ENCODE data around the gene TAP2. TPM values are rescaled to one million over a fixed set of nuclear protein-coding genes. Genes with fewer than 3 reads are reported as not detected.

Gene TAP2
- total RNA-seq, 2 experiments from 2014 or later: 216 to 226 TPM

- H3K9me3 Mint-ChIP-seq: peaks cover 1% of the 10 kb centered on the region
- H3K36me3 Mint-ChIP-seq: peaks cover 95% of the 10 kb centered on the region
- peak; percentile 67 for DNase-seq
- peak overlapping the region; percentile 99 for H3K27ac Mint-ChIP-seq
- H3K4me3 Mint-ChIP-seq: peak overlapping the region; percentile 94
- H3K4me1 Mint-ChIP-seq: peaks cover 74% of the 10 kb centered on the region
- peaks cover 3% of the 10 kb centered on the region for H3K27me3 Mint-ChIP-seq
These were observed 6.9 kb upstream of the TAP2 start for GRCh38 chr6:32845384-32845884.

- peaks cover 95% of the 10 kb centered on the region for H3K36me3 Mint-ChIP-seq
- H3K4me3 Mint-ChIP-seq: peak overlapping the region; percentile 94
- H3K27me3 Mint-ChIP-seq: peaks cover 3% of the 10 kb centered on the region
- DNase-seq: no peak
- peaks cover 74% of the 10 kb centered on the region for H3K4me1 Mint-ChIP-seq
- peak overlapping the region; percentile 99 for H3K27ac Mint-ChIP-seq
- H3K9me3 Mint-ChIP-seq: peaks cover 1% of the 10 kb centered on the region
These were observed 6.4 kb upstream of the TAP2 start for GRCh38 chr6:32844839-32845383.

- peak; percentile 96 for DNase-seq
- H3K4me3 Mint-ChIP-seq: peak within 1 kb of the TSS; percentile 94
- H3K27ac Mint-ChIP-seq: peak within 1 kb of the TSS; percentile 99
- peaks cover 96% of the 10 kb centered on the region for H3K36me3 Mint-ChIP-seq
- H3K4me1 Mint-ChIP-seq: peaks cover 76% of the 10 kb centered on the region
- peaks cover 3% of the 10 kb centered on the region for H3K27me3 Mint-ChIP-seq
- H3K9me3 Mint-ChIP-seq: peaks cover 1% of the 10 kb centered on the region
These were observed 5.7 kb upstream of the TAP2 start, which contains the start of gene PSMB8 for GRCh38 chr6:32843979-32844838. Gene PSMB8, minus strand, starts transcription at chr6:32844047. Its CDS starts 51 bp downstream, at chr6:32843996.

GRCh38 chr6:32843331-32843978 lies 4.9 kb upstream of the TAP2 start:
- Mint-ChIP-seq H3K27me3 (peaks cover 3% of the 10 kb centered on the region), H3K9me3 (peaks cover 1% of the 10 kb centered on the region), H3K4me1 (peaks cover 72% of the 10 kb centered on the region), H3K4me3 (peak overlapping the region; percentile 94), H3K27ac (peak overlapping the region; percentile 99), H3K36me3 (peaks cover 92% of the 10 kb centered on the region)
- no peak for DNase-seq

- Mint-ChIP-seq H3K27me3 (peaks cover 3% of the 10 kb centered on the region), H3K27ac (peak overlapping the region; percentile 99), H3K36me3 (peaks cover 85% of the 10 kb centered on the region), H3K9me3 (peaks cover 1% of the 10 kb centered on the region), H3K4me1 (peaks cover 66% of the 10 kb centered on the region), H3K4me3 (peak overlapping the region; percentile 94)
- DNase-seq: no peak
These were observed 4.2 kb upstream of the TAP2 start for GRCh38 chr6:32842690-32843089.

GRCh38 chr6:32842021-32842650 lies 3.6 kb upstream of the TAP2 start:
- H3K4me1 Mint-ChIP-seq: peaks cover 60% of the 10 kb centered on the region
- DNase-seq: no peak
- H3K36me3 Mint-ChIP-seq: peaks cover 85% of the 10 kb centered on the region
- H3K27ac Mint-ChIP-seq: peak overlapping the region; percentile 99
- H3K9me3 Mint-ChIP-seq: peaks cover 1% of the 10 kb centered on the region
- H3K4me3 Mint-ChIP-seq: peak overlapping the region; percentile 94
- H3K27me3 Mint-ChIP-seq: peaks cover 3% of the 10 kb centered on the region

GRCh38 chr6:32840604-32841246 lies 2.2 kb upstream of the TAP2 start:
- Mint-ChIP-seq H3K27ac (peak overlapping the region; percentile 99), H3K36me3 (peaks cover 87% of the 10 kb centered on the region), H3K27me3 (peaks cover 3% of the 10 kb centered on the region), H3K4me3 (peak overlapping the region; percentile 94), H3K4me1 (peaks cover 63% of the 10 kb centered on the region), H3K9me3 (peaks cover 1% of the 10 kb centered on the region)
- peak; percentile 61 for DNase-seq

GRCh38 chr6:32839356-32839755 lies 817 bp upstream of the TAP2 start:
- H3K9me3 Mint-ChIP-seq: peaks cover 1% of the 10 kb centered on the region
- H3K27me3 Mint-ChIP-seq: peaks cover 3% of the 10 kb centered on the region
- peak overlapping the region; percentile 83 for H3K4me3 Mint-ChIP-seq
- peaks cover 66% of the 10 kb centered on the region for H3K4me1 Mint-ChIP-seq
- H3K27ac Mint-ChIP-seq: peak overlapping the region; percentile 99
- peaks cover 88% of the 10 kb centered on the region for H3K36me3 Mint-ChIP-seq
- no peak for DNase-seq

GRCh38 chr6:32837651-32838113 lies 857 bp downstream of the TAP2 start:
- Mint-ChIP-seq H3K27ac (peak overlapping the region; percentile 99), H3K4me3 (peak overlapping the region; percentile 83), H3K27me3 (no peaks in the 10 kb centered on the region), H3K4me1 (peaks cover 77% of the 10 kb centered on the region), H3K36me3 (peaks cover 88% of the 10 kb centered on the region), H3K9me3 (peaks cover 1% of the 10 kb centered on the region)
- no peak for DNase-seq

- H3K4me3 Mint-ChIP-seq: peak overlapping the region; percentile 83
- peaks cover 85% of the 10 kb centered on the region for H3K36me3 Mint-ChIP-seq
- peak overlapping the region; percentile 99 for H3K27ac Mint-ChIP-seq
- H3K9me3 Mint-ChIP-seq: peaks cover 1% of the 10 kb centered on the region
- peaks cover 74% of the 10 kb centered on the region for H3K4me1 Mint-ChIP-seq
- DNase-seq: no peak
- H3K27me3 Mint-ChIP-seq: no peaks in the 10 kb centered on the region
These were observed 1.7 kb downstream of the TAP2 start for GRCh38 chr6:32836873-32837272.

GRCh38 chr6:32835167-32835893 lies 3.2 kb downstream of the TAP2 start:
- H3K36me3 Mint-ChIP-seq: peaks cover 82% of the 10 kb centered on the region
- peak overlapping the region; percentile 39 for H3K27ac Mint-ChIP-seq
- H3K9me3 Mint-ChIP-seq: no peaks in the 10 kb centered on the region
- H3K4me1 Mint-ChIP-seq: peaks cover 70% of the 10 kb centered on the region
- no peak for DNase-seq
- peak overlapping the region; percentile 83 for H3K4me3 Mint-ChIP-seq
- H3K27me3 Mint-ChIP-seq: no peaks in the 10 kb centered on the region

GRCh38 chr6:32833664-32834063 lies 4.9 kb downstream of the TAP2 start:
- no peaks in the 10 kb centered on the region for H3K27me3 Mint-ChIP-seq
- peak overlapping the region; percentile 47 for H3K27ac Mint-ChIP-seq
- no peak for DNase-seq
- H3K9me3 Mint-ChIP-seq: no peaks in the 10 kb centered on the region
- peak overlapping the region; percentile 83 for H3K4me3 Mint-ChIP-seq
- H3K36me3 Mint-ChIP-seq: peaks cover 77% of the 10 kb centered on the region
- peaks cover 65% of the 10 kb centered on the region for H3K4me1 Mint-ChIP-seq

- H3K4me3 Mint-ChIP-seq: peak overlapping the region; percentile 8
- H3K27ac Mint-ChIP-seq: peak overlapping the region; percentile 21
These were observed 6.0 kb downstream of the TAP2 start for GRCh38 chr6:32832535-32832934.

More at GRCh38 chr6:32832535-32832934, 6.0 kb downstream of the TAP2 start:
- H3K4me1 Mint-ChIP-seq: peaks cover 73% of the 10 kb centered on the region
- H3K27me3 Mint-ChIP-seq: no peaks in the 10 kb centered on the region
- no peak for DNase-seq
- H3K9me3 Mint-ChIP-seq: no peaks in the 10 kb centered on the region
- H3K36me3 Mint-ChIP-seq: peaks cover 77% of the 10 kb centered on the region

Data from activated naive CD8-positive, alpha-beta T cell treated with anti-CD3 and anti-CD28 coated beads for 36 hours (primary cell).